ENCODE measurements around the gene MYOD1. TPM values are rescaled to one million over a fixed set of nuclear protein-coding genes. Genes with fewer than 3 reads are reported as not detected.

The MYOD1 gene
- total RNA-seq, 1 donor from 2014 or later: 22.4 TPM

GRCh38 chr11:17718510-17718962 is 835 bp upstream of the MYOD1 start:
- Histone ChIP-seq H3K9me3 (ENCODE audit: control insufficient read depth in 3 of 3, low read length in 3 of 3) (no peaks in the 10 kb centered on the region), H3K27me3 (ENCODE audit: control insufficient read depth in 3 of 3, insufficient read depth in 3 of 3, low read length in 3 of 3) (peaks cover 8 to 27% (median 16%) of the 10 kb centered on the region in 3 donors), H3K9ac (ENCODE audit: low read depth in 1 of 3, low read length in 3 of 3) (peak overlapping the region; percentile 87 to 96 (median 89)), H3K36me3 (ENCODE audit: control insufficient read depth in 3 of 3, insufficient read depth in 3 of 3, low read length in 3 of 3) (peaks cover 6 to 23% (median 6%) of the 10 kb centered on the region in 3 donors), H3K27ac (ENCODE audit: low read depth, low read length) (peak overlapping the region; percentile 93), H3K4me1 (ENCODE audit: control insufficient read depth in 3 of 3, insufficient read depth in 3 of 3, low read length in 3 of 3) (peaks cover 32 to 67% (median 47%) of the 10 kb centered on the region in 3 donors), H3K4me3 (ENCODE audit: low read length in 3 of 3) (peak overlapping the region; percentile 75 to 78 (median 76))

- peaks cover 6 to 23% (median 6%) of the 10 kb centered on the region in 3 donors for H3K36me3 ChIP-seq (ENCODE audit: control insufficient read depth in 3 of 3, insufficient read depth in 3 of 3, low read length in 3 of 3)
- H3K4me1 ChIP-seq (ENCODE audit: control insufficient read depth in 3 of 3, insufficient read depth in 3 of 3, low read length in 3 of 3): peaks cover 20 to 54% (median 33%) of the 10 kb centered on the region in 3 donors
- peak overlapping the region; percentile 93 for H3K27ac ChIP-seq (ENCODE audit: low read depth, low read length)
- H3K27me3 ChIP-seq (ENCODE audit: control insufficient read depth in 3 of 3, insufficient read depth in 3 of 3, low read length in 3 of 3): peaks cover 8 to 23% (median 16%) of the 10 kb centered on the region in 3 donors
- H3K9ac ChIP-seq (ENCODE audit: low read depth in 1 of 3, low read length in 3 of 3): peak overlapping the region; percentile 91 to 98 (median 91)
- H3K4me3 ChIP-seq (ENCODE audit: low read length in 3 of 3): peak overlapping the region; percentile 78 to 94 (median 81)
- no peaks in the 10 kb centered on the region for H3K9me3 ChIP-seq (ENCODE audit: control insufficient read depth in 3 of 3, low read length in 3 of 3)
Observed at GRCh38 chr11:17719938-17720795, 796 bp downstream of the MYOD1 start.

- Histone ChIP-seq H3K9me3 (ENCODE audit: control insufficient read depth in 3 of 3, low read length in 3 of 3) (no peaks in the 10 kb centered on the region), H3K9ac (ENCODE audit: low read depth in 1 of 3, low read length in 3 of 3) (peak overlapping the region; percentile 91 to 98 (median 91)), H3K4me1 (ENCODE audit: control insufficient read depth in 3 of 3, insufficient read depth in 3 of 3, low read length in 3 of 3) (peaks cover 20 to 54% (median 32%) of the 10 kb centered on the region in 3 donors), H3K36me3 (ENCODE audit: control insufficient read depth in 3 of 3, insufficient read depth in 3 of 3, low read length in 3 of 3) (peaks cover 6 to 23% (median 6%) of the 10 kb centered on the region in 3 donors), H3K27me3 (ENCODE audit: control insufficient read depth in 3 of 3, insufficient read depth in 3 of 3, low read length in 3 of 3) (peaks cover 8 to 26% (median 16%) of the 10 kb centered on the region in 3 donors), H3K27ac (ENCODE audit: low read depth, low read length) (peak overlapping the region; percentile 93), H3K4me3 (ENCODE audit: low read length in 3 of 3) (peak overlapping the region; percentile 78 to 94 (median 81))
Observed at GRCh38 chr11:17720796-17721171, 1.4 kb downstream of the MYOD1 start.

GRCh38 chr11:17721242-17721999 is 2.0 kb downstream of the MYOD1 start:
- H3K4me1 ChIP-seq (ENCODE audit: control insufficient read depth in 3 of 3, insufficient read depth in 3 of 3, low read length in 3 of 3): peaks cover 20 to 50% (median 32%) of the 10 kb centered on the region in 3 donors
- H3K27me3 ChIP-seq (ENCODE audit: control insufficient read depth in 3 of 3, insufficient read depth in 3 of 3, low read length in 3 of 3): peaks cover 8 to 26% (median 16%) of the 10 kb centered on the region in 3 donors
- peaks cover 6 to 23% (median 6%) of the 10 kb centered on the region in 3 donors for H3K36me3 ChIP-seq (ENCODE audit: control insufficient read depth in 3 of 3, insufficient read depth in 3 of 3, low read length in 3 of 3)
- H3K27ac ChIP-seq (ENCODE audit: low read depth, low read length): peak overlapping the region; percentile 93
- H3K9ac ChIP-seq (ENCODE audit: low read depth in 1 of 3, low read length in 3 of 3): peak overlapping the region; percentile 91 to 98 (median 91)
- H3K4me3 ChIP-seq (ENCODE audit: low read length in 3 of 3): peak overlapping the region; percentile 78 to 94 (median 81)
- no peaks in the 10 kb centered on the region for H3K9me3 ChIP-seq (ENCODE audit: control insufficient read depth in 3 of 3, low read length in 3 of 3)

GRCh38 chr11:17722000-17722643 is 2.8 kb downstream of the MYOD1 start:
- Histone ChIP-seq H3K4me1 (ENCODE audit: control insufficient read depth in 3 of 3, insufficient read depth in 3 of 3, low read length in 3 of 3) (peaks cover 20 to 44% (median 32%) of the 10 kb centered on the region in 3 donors), H3K9ac (ENCODE audit: low read depth in 1 of 3, low read length in 3 of 3) (peak overlapping the region; percentile 91 to 98 (median 91)), H3K9me3 (ENCODE audit: control insufficient read depth in 3 of 3, low read length in 3 of 3) (no peaks in the 10 kb centered on the region), H3K36me3 (ENCODE audit: control insufficient read depth in 3 of 3, insufficient read depth in 3 of 3, low read length in 3 of 3) (peaks cover 6 to 23% (median 6%) of the 10 kb centered on the region in 3 donors), H3K27ac (ENCODE audit: low read depth, low read length) (peak overlapping the region; percentile 93), H3K27me3 (ENCODE audit: control insufficient read depth in 3 of 3, insufficient read depth in 3 of 3, low read length in 3 of 3) (peaks cover 8 to 26% (median 16%) of the 10 kb centered on the region in 3 donors), H3K4me3 (ENCODE audit: low read length in 3 of 3) (peak overlapping the region; percentile 78 to 94 (median 81))

- no peak overlapping the region for H3K27ac ChIP-seq (ENCODE audit: low read depth, low read length)
- no peak overlapping the region for H3K9ac ChIP-seq (ENCODE audit: low read depth in 1 of 3, low read length in 3 of 3)
- no peaks in the 10 kb centered on the region for H3K9me3 ChIP-seq (ENCODE audit: control insufficient read depth in 3 of 3, low read length in 3 of 3)
- H3K4me1 ChIP-seq (ENCODE audit: control insufficient read depth in 3 of 3, insufficient read depth in 3 of 3, low read length in 3 of 3): peaks cover 5 to 25% (median 21%) of the 10 kb centered on the region in 3 donors
- no peak overlapping the region for H3K4me3 ChIP-seq (ENCODE audit: low read length in 3 of 3)
- H3K36me3 ChIP-seq (ENCODE audit: control insufficient read depth in 3 of 3, insufficient read depth in 3 of 3, low read length in 3 of 3): peaks cover 6 to 23% (median 6%) of the 10 kb centered on the region in 3 donors
- H3K27me3 ChIP-seq (ENCODE audit: control insufficient read depth in 3 of 3, insufficient read depth in 3 of 3, low read length in 3 of 3): peaks cover 4 to 26% (median 16%) of the 10 kb centered on the region in 3 donors
Observed at GRCh38 chr11:17724020-17724908, 4.9 kb downstream of the MYOD1 start.

- H3K27ac ChIP-seq (ENCODE audit: low read depth, low read length): no peak overlapping the region
- H3K9me3 ChIP-seq (ENCODE audit: control insufficient read depth in 3 of 3, low read length in 3 of 3): no peaks in the 10 kb centered on the region
- peaks cover 6 to 27% (median 6%) of the 10 kb centered on the region in 3 donors for H3K36me3 ChIP-seq (ENCODE audit: control insufficient read depth in 3 of 3, insufficient read depth in 3 of 3, low read length in 3 of 3)
- H3K4me3 ChIP-seq (ENCODE audit: low read length in 3 of 3): no peak overlapping the region
- H3K9ac ChIP-seq (ENCODE audit: low read depth in 1 of 3, low read length in 3 of 3): no peak overlapping the region
- peaks cover under 1 to 24% (median 11%) of the 10 kb centered on the region in 3 donors for H3K27me3 ChIP-seq (ENCODE audit: control insufficient read depth in 3 of 3, insufficient read depth in 3 of 3, low read length in 3 of 3)
- H3K4me1 ChIP-seq (ENCODE audit: control insufficient read depth in 3 of 3, insufficient read depth in 3 of 3, low read length in 3 of 3): peaks cover 5 to 22% (median 16%) of the 10 kb centered on the region in 3 donors
Observed at GRCh38 chr11:17725174-17725573, 5.8 kb downstream of the MYOD1 start.

GRCh38 chr11:17730137-17730536 is 10.8 kb downstream of the MYOD1 start:
- H3K27me3 ChIP-seq (ENCODE audit: control insufficient read depth in 3 of 3, insufficient read depth in 3 of 3, low read length in 3 of 3): peaks cover 0 to 13% (median 11%) of the 10 kb centered on the region in 3 donors

More at GRCh38 chr11:17730137-17730536, 10.8 kb downstream of the MYOD1 start:
- H3K9ac ChIP-seq (ENCODE audit: low read depth in 1 of 3, low read length in 3 of 3): peak overlapping the region in 1 of 3 donors; percentile 19
- no peak overlapping the region for H3K4me3 ChIP-seq (ENCODE audit: low read length in 3 of 3)
- no peaks in the 10 kb centered on the region for H3K9me3 ChIP-seq (ENCODE audit: control insufficient read depth in 3 of 3, low read length in 3 of 3)
- H3K4me1 ChIP-seq (ENCODE audit: control insufficient read depth in 3 of 3, insufficient read depth in 3 of 3, low read length in 3 of 3): peaks cover 13 to 32% (median 28%) of the 10 kb centered on the region in 3 donors
- H3K27ac ChIP-seq (ENCODE audit: low read depth, low read length): no peak overlapping the region
- H3K36me3 ChIP-seq (ENCODE audit: control insufficient read depth in 3 of 3, insufficient read depth in 3 of 3, low read length in 3 of 3): peaks cover 0 to 4% (median 0%) of the 10 kb centered on the region in 3 donors
